HEK293 (cell line): ENCODE results near the gene SUN3.

Experiments
- CTCF ChIP-seq: fragments of 450-650 bp; formaldehyde crosslinking; IDR thresholded peaks from 2 replicates; pipeline ENCODE4 v1.5.1; 2016; ENCODE audit warnings: missing biosample characterization, missing genetic modification characterization
- KLF8 ChIP-seq: fragments of 450-650 bp; formaldehyde crosslinking; IDR thresholded peaks from 2 replicates; pipeline ENCODE4 v1.5.1; 2016; ENCODE audit warnings: missing biosample characterization, missing genetic modification characterization
- OSR2 ChIP-seq: fragments of 450-650 bp; formaldehyde crosslinking; IDR thresholded peaks from 2 replicates; pipeline ENCODE4 v1.5.1; 2016; ENCODE audit warnings: missing biosample characterization, missing genetic modification characterization
- PATZ1 ChIP-seq: fragments of 450-650 bp; formaldehyde crosslinking; IDR thresholded peaks from 2 replicates; pipeline ENCODE4 v1.5.1; 2016; ENCODE audit warnings: missing biosample characterization, missing genetic modification characterization
- PBX3 ChIP-seq: sonication (generic); formaldehyde crosslinking; IDR thresholded peaks from 2 replicates; pipeline ENCODE4 v1.8.1; 2022; ENCODE audit warnings: mild to moderate bottlenecking, moderate library complexity, missing genetic modification reagents
- ZBTB49 ChIP-seq: fragments of 450-650 bp; formaldehyde crosslinking; IDR thresholded peaks from 2 replicates; pipeline ENCODE4 v1.5.1; 2016; ENCODE audit warnings: missing biosample characterization, missing genetic modification characterization, low read depth
- ZFP41 ChIP-seq: fragments of 450-650 bp; formaldehyde crosslinking; IDR thresholded peaks from 2 replicates; pipeline ENCODE4 v1.5.1; 2016; ENCODE audit warnings: missing biosample characterization, missing genetic modification characterization, borderline replicate concordance
- ZNF146 ChIP-seq: fragments of 450-650 bp; formaldehyde crosslinking; IDR thresholded peaks from 2 replicates; pipeline ENCODE4 v1.5.1; 2016; ENCODE audit warnings: missing biosample characterization, missing genetic modification characterization
- ZNF311 ChIP-seq: fragments of 450-650 bp; formaldehyde crosslinking; IDR thresholded peaks from 2 replicates; pipeline ENCODE4 v1.5.1; 2017; ENCODE audit warnings: missing biosample characterization, missing genetic modification characterization, borderline replicate concordance
- ZNF626 ChIP-seq: fragments of 450-650 bp; sonication (Bioruptor Pico); formaldehyde crosslinking; IDR thresholded peaks from 2 replicates; pipeline ENCODE4 v1.5.1; 2018; ENCODE audit warnings: missing biosample characterization, missing genetic modification characterization, inconsistent platforms
- ZNF639 ChIP-seq: fragments of 450-650 bp; formaldehyde crosslinking; IDR thresholded peaks from 2 replicates; pipeline ENCODE4 v1.5.1; 2016; ENCODE audit warnings: missing biosample characterization, missing genetic modification characterization
- ZNF704 ChIP-seq: fragments of 450-650 bp; formaldehyde crosslinking; IDR thresholded peaks from 2 replicates; pipeline ENCODE4 v1.5.1; 2016; ENCODE audit warnings: missing biosample characterization, missing genetic modification characterization

- TF ChIP-seq OSR2 (no peak), ZNF146 (tag by site-specific recombination) (no peak), CTCF (tag by site-specific recombination) (no peak), ZNF311 (no peak), ZNF704 (tag by site-specific recombination) (no peak), ZFP41 (no peak), ZNF639 (tag by site-specific recombination) (no peak), PBX3 (CRISPR knock-in tag) (no peak), PATZ1 (no peak), ZBTB49 (tag by site-specific recombination) (no peak), KLF8 (no peak), ZNF626 (no peak)
Measured at GRCh38 chr7:47979832-47980181, 49.1 kb downstream of the SUN3 start.
